KMS-11 (cell line): ENCODE data around the gene SLC17A9.

Experiments
- H2AFZ ChIP-seq: fragments of 200-600 bp; sonication (generic); 2 replicates; pipeline ENCODE4 v1.6.1; 2016; ENCODE audit warnings: antibody characterized with exemption, mixed run types, low read depth
- H3K27ac ChIP-seq: fragments of 200-600 bp; sonication (generic); 2 replicates; pipeline ENCODE4 v1.6.1; 2016; ENCODE audit warnings: mild to moderate bottlenecking, mixed run types
- H3K27me3 ChIP-seq: fragments of 200-600 bp; sonication (generic); 2 replicates; pipeline ENCODE4 v1.6.1; 2017; ENCODE audit warnings: mild to moderate bottlenecking, low read depth, mixed run types, moderate library complexity; ENCODE audit not compliant: insufficient read depth
- H3K36me3 ChIP-seq: fragments of 200-600 bp; sonication (generic); 2 replicates; pipeline ENCODE4 v1.6.1; 2017; ENCODE audit warnings: mild to moderate bottlenecking, mixed run types; ENCODE audit not compliant: insufficient read depth
- H3K4me1 ChIP-seq: fragments of 200-600 bp; sonication (generic); 2 replicates; pipeline ENCODE4 v1.6.1; 2016; ENCODE audit warnings: mild to moderate bottlenecking, low read depth, mixed run types; ENCODE audit not compliant: poor library complexity, severe bottlenecking
- H3K4me2 ChIP-seq: fragments of 200-600 bp; sonication (generic); 2 replicates; pipeline ENCODE4 v1.7.0; 2016; ENCODE audit warnings: mild to moderate bottlenecking, mixed run types
- H3K4me3 ChIP-seq: fragments of 200-600 bp; sonication (generic); IDR thresholded peaks from 2 replicates; pipeline ENCODE4 v1.6.1; 2017; ENCODE audit warnings: low read depth, low read length, mixed read lengths; ENCODE audit not compliant: insufficient read depth
- H3K79me2 ChIP-seq: fragments of 200-600 bp; sonication (generic); 2 replicates; pipeline ENCODE4 v1.6.1; 2016; ENCODE audit warnings: low read depth, mixed run types; ENCODE audit not compliant: insufficient read depth
- H3K9ac ChIP-seq: fragments of 200-600 bp; sonication (generic); 2 replicates; pipeline ENCODE4 v1.6.1; 2016; ENCODE audit warnings: mild to moderate bottlenecking, mixed run types
- H4K20me1 ChIP-seq: fragments of 200-600 bp; sonication (generic); 2 replicates; pipeline ENCODE4 v1.6.1; 2016; ENCODE audit warnings: mild to moderate bottlenecking, mixed run types; ENCODE audit not compliant: insufficient read depth
- TF ChIP-seq, protein P1 (sequence below): fragments of 200-600 bp; sonication (generic); conservative IDR thresholded peaks from 2 replicates; pipeline ENCODE4 v1.6.1; 2017; ENCODE audit warnings: low read depth, mild to moderate bottlenecking, antibody characterized with exemption, low read length, moderate library complexity, mixed read lengths

Gene SLC17A9

DNA sequence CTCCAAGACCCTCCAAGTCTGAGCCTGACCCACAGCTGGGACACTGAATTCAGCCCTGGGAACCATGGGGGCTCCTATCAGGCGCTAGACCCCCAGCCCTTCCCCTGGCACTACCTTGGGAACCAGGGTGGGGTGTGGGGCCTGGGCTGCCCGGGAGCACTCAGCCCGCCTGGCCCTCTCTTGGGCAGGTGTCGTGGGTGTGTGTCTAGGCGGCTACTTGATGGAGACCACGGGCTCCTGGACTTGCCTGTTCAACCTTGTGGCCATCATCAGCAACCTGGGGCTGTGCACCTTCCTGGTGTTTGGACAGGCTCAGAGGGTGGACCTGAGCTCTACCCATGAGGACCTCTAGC lies 14.6 kb downstream of the SLC17A9 start:
- Histone ChIP-seq H3K27me3 (peaks cover 96% of the 10 kb centered on the region), H3K4me3 (no peak overlapping the region), H3K4me2 (no peak overlapping the region), H3K79me2 (no peaks in the 10 kb centered on the region), H3K9ac (no peak overlapping the region), H3K27ac (no peak overlapping the region), H2AFZ (no peak overlapping the region), H3K4me1 (no peaks in the 10 kb centered on the region), H4K20me1 (no peaks in the 10 kb centered on the region), H3K36me3 (no peaks in the 10 kb centered on the region)
- TF ChIP-seq, protein P1, sequence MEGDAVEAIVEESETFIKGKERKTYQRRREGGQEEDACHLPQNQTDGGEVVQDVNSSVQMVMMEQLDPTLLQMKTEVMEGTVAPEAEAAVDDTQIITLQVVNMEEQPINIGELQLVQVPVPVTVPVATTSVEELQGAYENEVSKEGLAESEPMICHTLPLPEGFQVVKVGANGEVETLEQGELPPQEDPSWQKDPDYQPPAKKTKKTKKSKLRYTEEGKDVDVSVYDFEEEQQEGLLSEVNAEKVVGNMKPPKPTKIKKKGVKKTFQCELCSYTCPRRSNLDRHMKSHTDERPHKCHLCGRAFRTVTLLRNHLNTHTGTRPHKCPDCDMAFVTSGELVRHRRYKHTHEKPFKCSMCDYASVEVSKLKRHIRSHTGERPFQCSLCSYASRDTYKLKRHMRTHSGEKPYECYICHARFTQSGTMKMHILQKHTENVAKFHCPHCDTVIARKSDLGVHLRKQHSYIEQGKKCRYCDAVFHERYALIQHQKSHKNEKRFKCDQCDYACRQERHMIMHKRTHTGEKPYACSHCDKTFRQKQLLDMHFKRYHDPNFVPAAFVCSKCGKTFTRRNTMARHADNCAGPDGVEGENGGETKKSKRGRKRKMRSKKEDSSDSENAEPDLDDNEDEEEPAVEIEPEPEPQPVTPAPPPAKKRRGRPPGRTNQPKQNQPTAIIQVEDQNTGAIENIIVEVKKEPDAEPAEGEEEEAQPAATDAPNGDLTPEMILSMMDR: no peak

DNA sequence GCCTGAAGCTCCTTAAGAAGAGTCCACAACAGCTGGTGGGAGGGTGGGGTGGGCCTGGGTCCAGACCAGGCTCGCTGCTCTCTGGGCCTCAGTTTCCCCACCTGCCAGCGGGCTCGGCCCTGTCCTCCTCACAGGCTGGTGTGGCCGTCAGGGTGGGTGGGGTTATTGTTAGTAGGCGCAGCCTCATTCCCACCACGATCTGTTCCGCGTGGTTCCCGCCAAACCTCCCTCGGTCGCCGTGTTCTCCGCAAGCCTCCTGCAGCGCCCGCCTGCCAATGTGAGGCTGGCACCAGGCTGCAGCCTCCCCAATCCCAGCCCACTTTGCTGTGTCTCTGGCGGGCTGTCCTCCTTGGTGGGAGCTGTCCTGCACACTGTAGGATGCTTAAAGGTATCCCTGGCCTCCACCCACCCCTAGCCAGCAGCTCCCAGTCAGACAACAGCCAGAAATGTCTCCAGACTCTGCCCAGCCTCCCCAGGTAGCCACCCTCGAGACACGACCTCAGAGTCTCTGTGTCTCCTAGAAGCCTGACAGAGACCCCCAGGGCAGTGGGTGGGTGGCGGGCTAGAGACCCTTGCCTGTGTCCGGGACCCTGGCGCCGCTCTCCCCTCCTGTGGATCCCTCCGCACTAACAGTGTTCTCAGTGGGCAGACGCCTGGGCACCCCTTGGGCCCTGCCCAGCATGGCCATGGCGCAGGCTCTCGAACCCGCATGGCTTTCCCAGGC lies 15.3 kb downstream of the SLC17A9 start:
- peaks cover 94% of the 10 kb centered on the region for H3K27me3 ChIP-seq
- TF ChIP-seq, protein P1: no peak

DNA sequence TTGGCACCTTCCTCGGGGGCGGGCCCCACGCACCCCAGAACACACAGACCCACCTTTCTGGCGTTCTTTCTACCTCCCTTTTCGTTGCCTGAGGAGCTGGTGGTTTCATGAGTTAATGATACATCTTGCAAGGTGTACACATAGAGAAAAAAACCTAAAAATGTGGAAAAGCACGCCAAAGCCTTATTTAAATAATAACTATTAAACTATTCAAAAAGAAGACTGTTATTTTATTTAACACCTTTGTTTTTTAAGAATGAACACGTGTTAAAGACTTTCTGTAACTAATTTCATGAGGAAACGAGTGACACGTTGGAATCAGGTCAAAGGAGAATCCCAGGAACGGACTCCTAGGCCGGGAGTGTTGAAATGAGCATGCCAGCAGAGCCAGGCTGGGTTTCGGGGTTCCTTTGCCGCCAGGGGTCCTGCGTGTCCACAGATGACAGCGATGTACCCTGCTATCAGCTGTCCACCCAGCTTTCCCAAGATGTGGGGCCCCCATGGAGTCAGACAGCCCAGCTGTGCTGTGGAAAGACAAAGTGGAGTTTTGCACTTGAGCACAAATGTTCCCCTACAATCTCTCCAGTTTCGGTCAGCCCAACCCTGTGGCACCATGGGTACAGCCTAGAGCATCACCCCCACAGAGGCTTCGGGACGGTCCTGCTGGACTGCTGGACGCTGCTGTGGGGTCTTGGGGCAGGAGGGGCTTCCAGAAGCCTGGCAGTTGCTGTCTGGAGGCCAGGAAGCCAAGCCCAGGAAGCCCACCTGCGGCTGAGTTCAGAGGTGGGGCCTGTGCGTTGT lies 16.1 kb downstream of the SLC17A9 start:
- peaks cover 94% of the 10 kb centered on the region for H3K27me3 ChIP-seq
- H3K4me3 ChIP-seq: no peak overlapping the region
- H3K79me2 ChIP-seq: no peaks in the 10 kb centered on the region
- H3K9ac ChIP-seq: no peak overlapping the region
- no peaks in the 10 kb centered on the region for H3K36me3 ChIP-seq
- H3K27ac ChIP-seq: no peak overlapping the region
- no peaks in the 10 kb centered on the region for H3K4me1 ChIP-seq
- TF ChIP-seq, protein P1: no peak
- H2AFZ ChIP-seq: no peak overlapping the region
- no peak overlapping the region for H3K4me2 ChIP-seq
- no peaks in the 10 kb centered on the region for H4K20me1 ChIP-seq

More for the DNA sequence above, 15.3 kb downstream of the SLC17A9 start:
- Histone ChIP-seq H3K27ac (no peak overlapping the region), H3K79me2 (no peaks in the 10 kb centered on the region), H3K4me1 (no peaks in the 10 kb centered on the region), H3K9ac (no peak overlapping the region), H3K4me3 (no peak overlapping the region), H4K20me1 (no peaks in the 10 kb centered on the region), H2AFZ (no peak overlapping the region), H3K36me3 (no peaks in the 10 kb centered on the region), H3K4me2 (no peak overlapping the region)

DNA sequence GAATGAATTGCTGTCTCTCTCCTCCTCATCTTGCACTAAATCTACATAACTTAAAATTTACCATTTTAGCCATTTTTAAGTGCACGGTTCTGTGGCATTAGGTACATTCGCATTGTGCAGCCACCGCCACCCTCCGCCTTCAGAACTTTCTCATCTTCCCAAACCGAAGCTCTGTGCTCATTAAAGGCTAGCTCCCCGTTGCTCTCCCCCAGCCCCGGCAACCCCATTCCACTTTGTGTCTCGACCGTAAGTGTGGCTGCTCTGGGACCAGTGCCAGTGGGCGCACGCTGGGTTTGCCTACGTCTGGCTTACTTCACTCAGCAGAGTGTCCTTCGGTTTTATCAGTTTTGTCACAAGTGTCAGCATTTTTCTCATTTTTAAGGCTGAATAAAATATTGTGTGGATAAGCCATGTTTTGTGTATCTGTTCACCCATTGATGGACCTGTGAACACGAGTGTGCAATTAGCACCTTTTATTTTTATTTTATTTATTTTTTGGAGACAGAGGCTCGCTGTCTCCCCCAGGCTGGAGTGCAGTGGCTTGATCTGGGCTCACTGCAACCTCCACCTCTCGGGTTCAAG lies 16.8 kb downstream of the SLC17A9 start:
- no peaks in the 10 kb centered on the region for H3K4me1 ChIP-seq
- peaks cover 94% of the 10 kb centered on the region for H3K27me3 ChIP-seq
- H4K20me1 ChIP-seq: no peaks in the 10 kb centered on the region
- TF ChIP-seq, protein P1: no peak
- H3K9ac ChIP-seq: no peak overlapping the region
- H3K27ac ChIP-seq: no peak overlapping the region
- no peaks in the 10 kb centered on the region for H3K79me2 ChIP-seq
- no peak overlapping the region for H3K4me3 ChIP-seq
- no peak overlapping the region for H3K4me2 ChIP-seq
- no peak overlapping the region for H2AFZ ChIP-seq
- H3K36me3 ChIP-seq: no peaks in the 10 kb centered on the region
